SK-N-SH treated with all-trans-retinoic acid at 6 μM for 48 hours (cell line): Measurements from ENCODE around the gene PDGFD.

Experiments used
- ATAC-seq: fragments of 200-7000 bp; cut with Tn5 transposase; 3 replicates; pipeline ENCODE4 v1.9.1; 2020; ENCODE audit warnings: mild to moderate bottlenecking, moderate library complexity
- ARNTL ChIP-seq: fragments of 450-650 bp; formaldehyde crosslinking; IDR thresholded peaks from 2 replicates; pipeline ENCODE4 v1.5.0; 2020; ENCODE audit warnings: low read depth, mild to moderate bottlenecking, moderate library complexity, borderline replicate concordance
- CSDC2 ChIP-seq: fragments of 250-450 bp; sonication (Bioruptor Pico); IDR thresholded peaks from 2 replicates; pipeline ENCODE4 v1.5.0; 2020; ENCODE audit warnings: mild to moderate bottlenecking, moderate library complexity
- ESRRG ChIP-seq: fragments of 250-450 bp; sonication (Bioruptor Pico); IDR thresholded peaks from 2 replicates; pipeline ENCODE4 v1.6.1; 2021; ENCODE audit warnings: mild to moderate bottlenecking
- GLIS3 ChIP-seq: fragments of 250-450 bp; sonication (Bioruptor Pico); IDR thresholded peaks from 2 replicates; pipeline ENCODE4 v1.5.0; 2020; ENCODE audit warnings: mild to moderate bottlenecking, moderate library complexity
- ISL1 ChIP-seq: fragments of 250-450 bp; sonication (Bioruptor Pico); IDR thresholded peaks from 2 replicates; pipeline ENCODE4 v2.1.2; 2022; ENCODE audit warnings: mild to moderate bottlenecking, moderate library complexity
- OSR1 ChIP-seq: fragments of 250-450 bp; sonication (Bioruptor Pico); IDR thresholded peaks from 2 replicates; pipeline ENCODE4 v1.8.0; 2022; ENCODE audit warnings: moderate library complexity, mild to moderate bottlenecking, inconsistent platforms
- PPARA ChIP-seq: fragments of 250-450 bp; sonication (Bioruptor Pico); IDR thresholded peaks from 2 replicates; pipeline ENCODE4 v1.5.0; 2020; ENCODE audit warnings: mild to moderate bottlenecking, borderline replicate concordance
- SNAI2 ChIP-seq: fragments of 250-450 bp; sonication (Bioruptor Pico); IDR thresholded peaks from 2 replicates; pipeline ENCODE4 v1.5.0; 2020; ENCODE audit warnings: mild to moderate bottlenecking, moderate library complexity
- TCF4 ChIP-seq: fragments of 250-450 bp; sonication (Bioruptor Pico); IDR thresholded peaks from 2 replicates; pipeline ENCODE4 v1.8.0; 2021; ENCODE audit warnings: mild to moderate bottlenecking, moderate library complexity, borderline replicate concordance
- TOX ChIP-seq: fragments of 250-450 bp; sonication (Bioruptor Pico); IDR thresholded peaks from 2 replicates; pipeline ENCODE4 v1.8.0; 2021; ENCODE audit warnings: mild to moderate bottlenecking, moderate library complexity, borderline replicate concordance
- ZC3H10 ChIP-seq: fragments of 250-450 bp; sonication (Bioruptor Pico); IDR thresholded peaks from 2 replicates; pipeline ENCODE4 v1.5.1; 2021; ENCODE audit warnings: mild to moderate bottlenecking, moderate library complexity
- ZFP30 ChIP-seq: fragments of 450-650 bp; formaldehyde crosslinking; IDR thresholded peaks from 2 replicates; pipeline ENCODE4 v1.5.0; 2022; ENCODE audit warnings: mild to moderate bottlenecking, moderate library complexity
- ZNF565 ChIP-seq: fragments of 450-650 bp; formaldehyde crosslinking; conservative IDR thresholded peaks from 2 replicates; pipeline ENCODE4 v1.5.0; 2020; ENCODE audit warnings: low read depth, mild to moderate bottlenecking, moderate library complexity
- ZNF70 ChIP-seq: fragments of 450-650 bp; formaldehyde crosslinking; IDR thresholded peaks from 2 replicates; pipeline ENCODE4 v1.5.0; 2020; ENCODE audit warnings: mild to moderate bottlenecking, moderate library complexity
- ZNF8 ChIP-seq: fragments of 450-650 bp; formaldehyde crosslinking; IDR thresholded peaks from 2 replicates; pipeline ENCODE4 v1.5.0; 2020; ENCODE audit warnings: mild to moderate bottlenecking, moderate library complexity
- TF ChIP-seq, protein P1 (sequence below): fragments of 250-450 bp; sonication (Bioruptor Pico); IDR thresholded peaks from 2 replicates; pipeline ENCODE4 v1.5.1; 2020; ENCODE audit warnings: low read depth, mild to moderate bottlenecking, moderate library complexity
- TF ChIP-seq, protein P2 (sequence below): fragments of 250-450 bp; sonication (Bioruptor Pico); IDR thresholded peaks from 2 replicates; pipeline ENCODE4 v1.8.0; 2020; ENCODE audit warnings: mild to moderate bottlenecking, moderate library complexity, borderline replicate concordance
- TF ChIP-seq, protein P3 (sequence below): fragments of 250-450 bp; sonication (Bioruptor Pico); IDR thresholded peaks from 2 replicates; pipeline ENCODE4 v1.8.0; 2021; ENCODE audit warnings: low read depth, mild to moderate bottlenecking, moderate library complexity, borderline replicate concordance
- TF ChIP-seq, protein P4 (sequence below): fragments of 250-450 bp; sonication (Bioruptor Pico); IDR thresholded peaks from 2 replicates; pipeline ENCODE4 v1.5.1; 2021; ENCODE audit warnings: mild to moderate bottlenecking, moderate library complexity
- TF ChIP-seq, protein P5 (sequence below): fragments of 250-450 bp; sonication (Bioruptor Pico); IDR thresholded peaks from 2 replicates; pipeline ENCODE4 v1.5.0; 2020; ENCODE audit warnings: mild to moderate bottlenecking, moderate library complexity

Gene PDGFD

DNA sequence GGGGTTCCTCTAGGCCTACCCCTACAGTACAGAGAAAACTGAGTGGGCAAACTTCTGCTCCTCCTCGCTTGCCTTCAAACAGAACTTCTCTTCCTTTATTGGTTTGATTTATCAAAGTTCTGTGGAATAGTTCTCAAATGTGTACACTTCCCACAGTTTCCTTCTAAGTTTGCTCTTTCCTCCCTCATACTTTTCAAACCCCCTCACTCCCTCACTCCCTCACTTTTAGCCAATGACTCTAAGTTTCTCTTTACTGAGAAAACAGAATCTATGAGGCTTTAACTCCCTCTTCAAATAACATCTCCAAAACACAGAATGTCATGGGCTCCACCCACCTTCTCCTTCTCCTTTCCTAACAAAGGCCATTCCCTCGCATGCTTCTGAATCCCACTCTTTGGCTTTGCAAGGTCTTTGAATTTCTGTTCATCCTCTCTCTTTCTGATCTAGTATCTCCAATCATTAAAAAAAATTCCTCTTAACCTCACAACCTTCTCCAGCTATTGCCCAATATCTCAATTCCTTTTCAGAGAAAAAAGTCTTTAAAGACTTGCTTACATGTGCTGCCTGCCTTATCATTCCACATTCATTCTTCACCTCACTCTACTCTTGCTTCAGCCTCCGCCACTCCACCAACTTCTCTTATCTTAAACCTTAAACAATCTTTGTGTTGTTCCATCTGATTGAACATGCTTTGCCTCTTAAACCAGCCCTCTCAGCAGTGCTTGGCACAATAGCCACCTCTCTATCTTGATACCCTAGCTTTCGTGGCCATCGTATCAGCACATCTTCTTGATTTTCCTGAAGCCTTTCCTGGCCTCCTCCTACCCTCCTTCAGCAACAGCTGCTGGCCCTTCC is 70.3 kb downstream of the PDGFD start:
- TF ChIP-seq, protein P1, sequence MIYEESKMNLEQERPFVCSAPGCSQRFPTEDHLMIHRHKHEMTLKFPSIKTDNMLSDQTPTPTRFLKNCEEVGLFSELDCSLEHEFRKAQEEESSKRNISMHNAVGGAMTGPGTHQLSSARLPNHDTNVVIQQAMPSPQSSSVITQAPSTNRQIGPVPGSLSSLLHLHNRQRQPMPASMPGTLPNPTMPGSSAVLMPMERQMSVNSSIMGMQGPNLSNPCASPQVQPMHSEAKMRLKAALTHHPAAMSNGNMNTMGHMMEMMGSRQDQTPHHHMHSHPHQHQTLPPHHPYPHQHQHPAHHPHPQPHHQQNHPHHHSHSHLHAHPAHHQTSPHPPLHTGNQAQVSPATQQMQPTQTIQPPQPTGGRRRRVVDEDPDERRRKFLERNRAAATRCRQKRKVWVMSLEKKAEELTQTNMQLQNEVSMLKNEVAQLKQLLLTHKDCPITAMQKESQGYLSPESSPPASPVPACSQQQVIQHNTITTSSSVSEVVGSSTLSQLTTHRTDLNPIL = no peak
- TF ChIP-seq, protein P2, sequence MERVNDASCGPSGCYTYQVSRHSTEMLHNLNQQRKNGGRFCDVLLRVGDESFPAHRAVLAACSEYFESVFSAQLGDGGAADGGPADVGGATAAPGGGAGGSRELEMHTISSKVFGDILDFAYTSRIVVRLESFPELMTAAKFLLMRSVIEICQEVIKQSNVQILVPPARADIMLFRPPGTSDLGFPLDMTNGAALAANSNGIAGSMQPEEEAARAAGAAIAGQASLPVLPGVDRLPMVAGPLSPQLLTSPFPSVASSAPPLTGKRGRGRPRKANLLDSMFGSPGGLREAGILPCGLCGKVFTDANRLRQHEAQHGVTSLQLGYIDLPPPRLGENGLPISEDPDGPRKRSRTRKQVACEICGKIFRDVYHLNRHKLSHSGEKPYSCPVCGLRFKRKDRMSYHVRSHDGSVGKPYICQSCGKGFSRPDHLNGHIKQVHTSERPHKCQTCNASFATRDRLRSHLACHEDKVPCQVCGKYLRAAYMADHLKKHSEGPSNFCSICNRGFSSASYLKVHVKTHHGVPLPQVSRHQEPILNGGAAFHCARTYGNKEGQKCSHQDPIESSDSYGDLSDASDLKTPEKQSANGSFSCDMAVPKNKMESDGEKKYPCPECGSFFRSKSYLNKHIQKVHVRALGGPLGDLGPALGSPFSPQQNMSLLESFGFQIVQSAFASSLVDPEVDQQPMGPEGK (CRISPR knock-in tag) = no peak
- TF ChIP-seq ZNF70 (no peak), ZFP30 (CRISPR knock-in tag) (no peak), PPARA (CRISPR knock-in tag) (no peak), ARNTL (CRISPR knock-in tag) (no peak), CSDC2 (CRISPR knock-in tag) (no peak), TCF4 (no peak), ZC3H10 (CRISPR knock-in tag) (no peak), ZNF565 (no peak), TOX (CRISPR knock-in tag) (no peak), SNAI2 (CRISPR knock-in tag) (no peak), GLIS3 (CRISPR knock-in tag) (no peak), ZNF8 (CRISPR knock-in tag) (no peak), ISL1 (no peak), ESRRG (CRISPR knock-in tag) (no peak), OSR1 (CRISPR knock-in tag) (no peak)
- TF ChIP-seq, protein P3, sequence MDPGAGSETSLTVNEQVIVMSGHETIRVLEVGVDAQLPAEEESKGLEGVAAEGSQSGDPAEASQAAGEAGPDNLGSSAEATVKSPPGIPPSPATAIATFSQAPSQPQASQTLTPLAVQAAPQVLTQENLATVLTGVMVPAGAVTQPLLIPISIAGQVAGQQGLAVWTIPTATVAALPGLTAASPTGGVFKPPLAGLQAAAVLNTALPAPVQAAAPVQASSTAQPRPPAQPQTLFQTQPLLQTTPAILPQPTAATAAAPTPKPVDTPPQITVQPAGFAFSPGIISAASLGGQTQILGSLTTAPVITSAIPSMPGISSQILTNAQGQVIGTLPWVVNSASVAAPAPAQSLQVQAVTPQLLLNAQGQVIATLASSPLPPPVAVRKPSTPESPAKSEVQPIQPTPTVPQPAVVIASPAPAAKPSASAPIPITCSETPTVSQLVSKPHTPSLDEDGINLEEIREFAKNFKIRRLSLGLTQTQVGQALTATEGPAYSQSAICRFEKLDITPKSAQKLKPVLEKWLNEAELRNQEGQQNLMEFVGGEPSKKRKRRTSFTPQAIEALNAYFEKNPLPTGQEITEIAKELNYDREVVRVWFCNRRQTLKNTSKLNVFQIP (CRISPR knock-in tag) = no peak
- TF ChIP-seq, protein P4, sequence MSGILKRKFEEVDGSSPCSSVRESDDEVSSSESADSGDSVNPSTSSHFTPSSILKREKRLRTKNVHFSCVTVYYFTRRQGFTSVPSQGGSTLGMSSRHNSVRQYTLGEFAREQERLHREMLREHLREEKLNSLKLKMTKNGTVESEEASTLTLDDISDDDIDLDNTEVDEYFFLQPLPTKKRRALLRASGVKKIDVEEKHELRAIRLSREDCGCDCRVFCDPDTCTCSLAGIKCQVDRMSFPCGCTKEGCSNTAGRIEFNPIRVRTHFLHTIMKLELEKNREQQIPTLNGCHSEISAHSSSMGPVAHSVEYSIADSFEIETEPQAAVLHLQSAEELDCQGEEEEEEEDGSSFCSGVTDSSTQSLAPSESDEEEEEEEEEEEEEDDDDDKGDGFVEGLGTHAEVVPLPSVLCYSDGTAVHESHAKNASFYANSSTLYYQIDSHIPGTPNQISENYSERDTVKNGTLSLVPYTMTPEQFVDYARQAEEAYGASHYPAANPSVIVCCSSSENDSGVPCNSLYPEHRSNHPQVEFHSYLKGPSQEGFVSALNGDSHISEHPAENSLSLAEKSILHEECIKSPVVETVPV = no peak
- ATAC-seq = no peak

DNA sequence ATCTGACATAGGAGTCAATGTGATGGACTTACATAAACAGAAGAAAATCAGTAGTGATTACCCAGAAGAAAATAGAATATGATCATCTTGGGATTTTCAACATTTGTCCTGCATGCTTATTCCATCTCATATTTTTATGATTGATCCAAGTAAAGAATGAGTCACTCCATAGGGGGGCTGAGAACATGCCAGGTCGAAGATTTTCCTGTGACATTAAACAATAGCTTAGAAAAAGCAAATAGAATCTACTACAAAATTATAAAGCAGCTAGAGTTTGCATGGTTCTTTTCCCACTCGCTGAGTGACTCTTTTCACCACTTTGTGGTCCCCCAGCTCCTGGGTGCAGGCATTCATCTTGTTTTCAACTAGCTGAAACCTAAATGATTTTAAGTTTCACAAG is 71.2 kb downstream of the PDGFD start:
- no peak for ATAC-seq

DNA sequence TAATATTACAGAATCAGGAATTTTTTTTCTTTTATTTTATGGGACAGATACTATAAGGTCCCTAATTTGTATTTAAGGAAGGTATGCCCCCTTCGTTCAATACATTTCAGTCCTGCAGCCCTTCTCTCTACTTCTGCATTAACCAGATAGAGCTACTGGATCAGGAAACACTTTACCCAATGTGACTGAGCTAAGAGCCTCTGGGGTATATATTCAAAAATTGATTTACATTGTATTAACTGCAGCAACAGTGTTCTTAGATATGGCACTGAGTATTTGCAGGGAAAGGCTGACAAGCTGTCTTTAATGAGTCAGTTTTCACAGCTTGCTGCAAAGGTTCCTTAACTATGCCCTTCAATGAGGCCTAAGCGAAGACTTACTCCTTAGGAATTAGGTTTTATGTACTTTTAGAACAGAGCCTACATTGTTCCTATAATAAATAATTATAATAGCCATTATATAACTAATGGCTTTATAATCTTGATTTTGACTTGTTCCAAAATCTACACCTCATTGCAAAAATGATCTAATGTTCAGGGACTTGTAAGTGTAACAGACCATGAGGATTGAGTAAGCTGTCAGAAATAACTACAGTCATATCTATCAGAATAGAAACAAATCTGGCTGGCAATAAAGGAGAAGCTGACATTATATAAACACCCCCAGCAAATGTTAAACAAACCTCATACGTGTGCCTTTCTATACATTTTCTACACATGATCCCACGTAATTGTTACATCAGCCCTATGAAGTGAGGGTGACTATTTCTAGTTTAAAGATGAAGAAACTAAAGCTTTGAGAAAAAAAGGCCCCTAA is 72.5 kb downstream of the PDGFD start:
- TF ChIP-seq, protein P5, sequence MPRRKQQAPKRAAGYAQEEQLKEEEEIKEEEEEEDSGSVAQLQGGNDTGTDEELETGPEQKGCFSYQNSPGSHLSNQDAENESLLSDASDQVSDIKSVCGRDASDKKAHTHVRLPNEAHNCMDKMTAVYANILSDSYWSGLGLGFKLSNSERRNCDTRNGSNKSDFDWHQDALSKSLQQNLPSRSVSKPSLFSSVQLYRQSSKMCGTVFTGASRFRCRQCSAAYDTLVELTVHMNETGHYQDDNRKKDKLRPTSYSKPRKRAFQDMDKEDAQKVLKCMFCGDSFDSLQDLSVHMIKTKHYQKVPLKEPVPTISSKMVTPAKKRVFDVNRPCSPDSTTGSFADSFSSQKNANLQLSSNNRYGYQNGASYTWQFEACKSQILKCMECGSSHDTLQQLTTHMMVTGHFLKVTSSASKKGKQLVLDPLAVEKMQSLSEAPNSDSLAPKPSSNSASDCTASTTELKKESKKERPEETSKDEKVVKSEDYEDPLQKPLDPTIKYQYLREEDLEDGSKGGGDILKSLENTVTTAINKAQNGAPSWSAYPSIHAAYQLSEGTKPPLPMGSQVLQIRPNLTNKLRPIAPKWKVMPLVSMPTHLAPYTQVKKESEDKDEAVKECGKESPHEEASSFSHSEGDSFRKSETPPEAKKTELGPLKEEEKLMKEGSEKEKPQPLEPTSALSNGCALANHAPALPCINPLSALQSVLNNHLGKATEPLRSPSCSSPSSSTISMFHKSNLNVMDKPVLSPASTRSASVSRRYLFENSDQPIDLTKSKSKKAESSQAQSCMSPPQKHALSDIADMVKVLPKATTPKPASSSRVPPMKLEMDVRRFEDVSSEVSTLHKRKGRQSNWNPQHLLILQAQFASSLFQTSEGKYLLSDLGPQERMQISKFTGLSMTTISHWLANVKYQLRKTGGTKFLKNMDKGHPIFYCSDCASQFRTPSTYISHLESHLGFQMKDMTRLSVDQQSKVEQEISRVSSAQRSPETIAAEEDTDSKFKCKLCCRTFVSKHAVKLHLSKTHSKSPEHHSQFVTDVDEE (CRISPR knock-in tag) = no peak
- TF ChIP-seq ISL1 = peak; percentile 18; the same call in 1 of the 2 replicates
- TF ChIP-seq ZNF565 = no peak
- TF ChIP-seq, all 23 proteins: peak for 1
- ATAC-seq = no peak

More for the DNA sequence above, 71.2 kb downstream of the PDGFD start:
- TF ChIP-seq, protein P3 (CRISPR knock-in tag) = no peak
- TF ChIP-seq ZNF8 (CRISPR knock-in tag) (no peak), CSDC2 (CRISPR knock-in tag) (no peak), PPARA (CRISPR knock-in tag) (no peak)
